K562 (cell line): ENCODE results near the gene CACNA1C.

Source experiments
- FOSL1 ChIP-seq: fragments of 200-800 bp; sonication (Bioruptor generic); conservative IDR thresholded peaks from 2 replicates; pipeline ENCODE4 v1.6.1; 2016; ENCODE audit warnings: missing genetic modification characterization, missing compliant biosample characterization
- FOXJ3 ChIP-seq: sonication (generic); formaldehyde crosslinking; IDR thresholded peaks from 2 replicates; pipeline ENCODE4 v1.4.0; 2020; ENCODE audit warnings: mild to moderate bottlenecking, missing genetic modification reagents
- MAZ ChIP-seq, 2 experiments: fragments of 450-650 bp in 1 of 2; sonication (generic) in 1 of 2; formaldehyde crosslinking; IDR thresholded peaks in 1 of 2; conservative IDR thresholded peaks in 1 of 2; 2 replicates each; pipeline versions ENCODE4 v1.4.0 to v1.5.0; 2020; ENCODE audit warnings: mild to moderate bottlenecking in 1 of 2, missing genetic modification reagents in 1 of 2
- MCM3 ChIP-seq: fragments of 450-650 bp; IDR thresholded peaks from 2 replicates; pipeline ENCODE4 v1.6.1; 2016
- PHB2 ChIP-seq: fragments of 450-650 bp; IDR thresholded peaks from 2 replicates; pipeline ENCODE4 v1.6.1; 2017; ENCODE audit warnings: low read depth
- POLR2A ChIP-seq: fragments of 450-650 bp; conservative IDR thresholded peaks from 2 replicates; pipeline ENCODE4 v1.6.1; 2016
- SIN3A ChIP-seq, 2 experiments: fragments of 150-350 bp in 1 of 2; IDR thresholded peaks; 2 replicates each; pipeline ENCODE4 v1.6.1; 2011 to 2016; ENCODE audit warnings: borderline replicate concordance in 2 of 2, low read depth in 2 of 2, low read length in 2 of 2, mild to moderate bottlenecking in 2 of 2, moderate library complexity in 2 of 2; ENCODE audit not compliant: control insufficient read depth in 1 of 2

DNA sequence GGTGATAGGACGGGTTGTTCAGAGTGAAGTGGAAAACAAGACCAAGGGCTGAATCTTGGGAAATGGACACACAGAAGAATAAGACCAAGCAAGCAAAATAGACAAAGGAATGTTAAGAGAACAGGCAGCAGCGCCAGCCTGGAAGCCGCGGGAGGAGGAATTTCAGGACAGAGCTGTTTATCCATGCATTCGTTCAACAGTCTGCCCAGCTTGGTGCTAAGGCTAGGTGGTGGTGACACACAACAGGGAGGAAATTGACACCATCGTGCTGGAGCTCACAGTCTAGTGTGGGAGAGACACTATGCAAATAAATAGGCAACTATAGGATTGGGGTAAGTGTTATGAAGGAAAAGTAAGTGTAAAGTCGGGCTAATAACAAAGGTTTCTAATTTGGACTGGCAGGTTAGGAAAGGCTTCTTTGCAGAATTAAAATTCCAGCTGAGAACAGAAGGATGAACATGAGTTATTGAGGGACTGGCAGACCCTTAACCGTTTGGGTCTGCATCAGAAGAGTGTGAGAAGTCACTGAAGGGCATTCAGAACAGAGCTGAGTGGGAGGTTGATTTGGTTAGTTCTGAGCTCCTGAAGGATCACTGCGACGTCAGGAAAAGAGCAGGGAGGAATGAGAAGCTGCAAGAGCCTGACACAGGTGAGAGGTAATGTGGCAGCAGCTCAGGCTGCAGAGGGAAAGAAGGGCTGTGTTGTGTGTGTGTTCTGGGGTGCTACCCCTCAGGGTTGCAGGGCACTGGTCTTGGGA is 499.4 kb downstream of the CACNA1C start:
- TF ChIP-seq MAZ (CRISPR knock-in tag; conservative IDR thresholded peaks at IDR 0.05 in 1 of 2, IDR thresholded peaks at IDR 0.05 in 1 of 2) (no peak), PHB2 (no peak), MCM3 (no peak), FOSL1 (tag) (no peak), SIN3A (IDR thresholded peaks at IDR 0.05; ENCODE audit: borderline replicate concordance in 2 of 2, control insufficient read depth in 1 of 2, low read depth in 2 of 2, low read length in 2 of 2) (no peak), FOXJ3 (CRISPR knock-in tag) (no peak), POLR2A (no peak)
